Measurements from ENCODE around the gene TNS1. TPM values are rescaled to one million over a fixed set of nuclear protein-coding genes. Genes with fewer than 3 reads are reported as not detected.

Gene TNS1
- total RNA-seq, 1 experiment from 2014 or later, result 4.5 TPM

DNA sequence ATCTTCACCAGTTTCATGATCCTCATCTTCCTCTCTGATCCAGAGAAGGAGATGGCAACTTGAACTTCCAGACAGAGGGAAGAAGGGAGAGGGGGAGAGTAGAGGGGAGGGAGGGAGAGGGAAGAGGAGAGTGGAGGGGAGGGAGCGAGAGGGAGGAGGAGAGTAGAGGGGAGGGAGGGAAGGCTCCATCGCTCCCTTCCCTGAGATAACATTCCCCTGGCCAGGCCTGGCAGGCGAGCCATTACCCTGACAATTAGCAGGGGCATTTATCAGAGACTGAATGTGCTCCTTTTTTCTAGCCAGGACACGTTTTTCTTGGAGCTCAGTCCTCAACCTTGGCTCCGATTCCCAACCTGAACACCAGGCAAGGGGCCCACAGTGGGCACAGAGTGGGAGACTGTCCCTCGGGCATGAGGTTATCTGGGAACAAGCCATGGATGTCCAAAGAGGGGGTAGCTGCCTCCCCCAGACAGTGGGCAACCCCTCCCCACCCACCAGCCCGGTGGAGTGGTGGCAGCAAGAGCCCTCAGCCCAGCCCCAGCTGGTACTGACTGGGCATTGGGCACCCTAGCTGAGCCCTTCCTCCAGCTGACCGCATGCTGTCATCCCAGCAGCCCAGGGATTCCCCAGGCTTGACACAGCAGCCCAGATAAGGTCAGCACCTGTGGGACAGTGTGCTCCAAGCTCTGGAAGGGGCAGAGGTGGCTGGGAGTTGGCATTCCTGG is 81.8 kb downstream of the TNS1 start:
- Mint-ChIP-seq H3K27me3 (ENCODE audit: low read depth) (no peaks in the 10 kb centered on the region), H3K9me3 (no peaks in the 10 kb centered on the region), H3K27ac (peak overlapping the region; percentile 29; the same call in 1 of the 2 replicates), H3K4me1 (peaks cover 52% of the 10 kb centered on the region), H3K36me3 (no peaks in the 10 kb centered on the region), H3K4me3 (no peak overlapping the region)
- ATAC-seq, result peak; percentile 10; the same call in 1 of the 2 replicates
- POLR2A ChIA-PET, result no interaction called here
- DNase-seq (ENCODE audit: low spot score), result no peak
- CTCF ChIA-PET, result interaction anchor here (0.7 to 3.4 kb wide), 12 partner anchors 21 to 1272 kb away, joined by 3 to 16 read pairs (median 5); no protein-coding TSS in a partner anchor
- TF ChIP-seq ATF1 (CRISPR knock-in tag; IDR thresholded peaks at IDR 0.05) (no peak), ZNF423 (CRISPR knock-in tag; IDR thresholded peaks at IDR 0.05) (no peak)
- TF ChIP-seq, protein P1, sequence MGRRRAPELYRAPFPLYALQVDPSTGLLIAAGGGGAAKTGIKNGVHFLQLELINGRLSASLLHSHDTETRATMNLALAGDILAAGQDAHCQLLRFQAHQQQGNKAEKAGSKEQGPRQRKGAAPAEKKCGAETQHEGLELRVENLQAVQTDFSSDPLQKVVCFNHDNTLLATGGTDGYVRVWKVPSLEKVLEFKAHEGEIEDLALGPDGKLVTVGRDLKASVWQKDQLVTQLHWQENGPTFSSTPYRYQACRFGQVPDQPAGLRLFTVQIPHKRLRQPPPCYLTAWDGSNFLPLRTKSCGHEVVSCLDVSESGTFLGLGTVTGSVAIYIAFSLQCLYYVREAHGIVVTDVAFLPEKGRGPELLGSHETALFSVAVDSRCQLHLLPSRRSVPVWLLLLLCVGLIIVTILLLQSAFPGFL (CRISPR knock-in tag; IDR thresholded peaks at IDR 0.05; ENCODE audit: borderline replicate concordance), result no peak
- TF ChIP-seq, protein P2, sequence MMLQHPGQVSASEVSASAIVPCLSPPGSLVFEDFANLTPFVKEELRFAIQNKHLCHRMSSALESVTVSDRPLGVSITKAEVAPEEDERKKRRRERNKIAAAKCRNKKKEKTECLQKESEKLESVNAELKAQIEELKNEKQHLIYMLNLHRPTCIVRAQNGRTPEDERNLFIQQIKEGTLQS (CRISPR knock-in tag; conservative IDR thresholded peaks at IDR 0.05), result no peak

DNA sequence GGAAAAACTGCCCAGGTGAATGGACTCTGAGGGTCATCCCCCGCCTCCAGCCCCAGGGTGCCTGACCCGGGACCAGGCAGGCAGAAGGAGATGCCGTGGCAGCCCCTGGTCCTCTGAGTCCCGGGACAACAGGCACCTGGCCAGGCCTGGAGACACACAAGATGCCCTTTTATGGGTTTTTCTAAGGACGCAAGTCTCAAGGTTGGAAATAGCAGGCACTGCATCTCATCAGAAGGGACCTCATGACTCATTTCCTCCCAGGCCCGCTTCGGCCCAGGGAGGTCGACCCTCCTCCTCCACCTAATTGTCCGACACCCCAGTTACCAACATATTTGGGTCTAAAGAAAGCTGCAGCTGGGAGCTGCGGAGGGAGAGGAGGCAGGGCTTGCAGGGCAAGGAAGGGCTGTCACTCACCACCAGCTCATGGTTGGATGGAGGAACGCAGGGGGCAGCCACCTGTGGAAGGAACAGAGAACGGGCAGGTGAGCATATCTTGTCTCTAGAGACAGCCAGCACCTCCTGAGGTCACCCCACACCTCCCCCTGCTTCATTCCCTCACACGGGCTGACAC is 82.9 kb downstream of the TNS1 start:
- Mint-ChIP-seq H3K36me3 (no peaks in the 10 kb centered on the region), H3K9me3 (no peaks in the 10 kb centered on the region), H3K4me1 (peaks cover 55% of the 10 kb centered on the region), H3K27ac (no peak overlapping the region; the same call in 1 of the 2 replicates), H3K27me3 (ENCODE audit: low read depth) (no peaks in the 10 kb centered on the region), H3K4me3 (peak overlapping the region; percentile 35)
- POLR2A ChIA-PET, result interaction anchor here (0.7 to 0.9 kb wide), 3 partner anchors 27 to 115 kb away, joined by 3 read pairs; no protein-coding TSS in a partner anchor
- TF ChIP-seq EMX1 (CRISPR knock-in tag; IDR thresholded peaks at IDR 0.05), result no peak
- no peak for TF ChIP-seq RORB (CRISPR knock-in tag; IDR thresholded peaks at IDR 0.05)
- CTCF ChIA-PET, result interaction anchor here (0.6 to 3.4 kb wide), 8 partner anchors 9 to 134 kb away, joined by 3 to 20 read pairs (median 6); no protein-coding TSS in a partner anchor
- ATAC-seq (peak; percentile 16), DNase-seq (ENCODE audit: low spot score) (no peak)

DNA sequence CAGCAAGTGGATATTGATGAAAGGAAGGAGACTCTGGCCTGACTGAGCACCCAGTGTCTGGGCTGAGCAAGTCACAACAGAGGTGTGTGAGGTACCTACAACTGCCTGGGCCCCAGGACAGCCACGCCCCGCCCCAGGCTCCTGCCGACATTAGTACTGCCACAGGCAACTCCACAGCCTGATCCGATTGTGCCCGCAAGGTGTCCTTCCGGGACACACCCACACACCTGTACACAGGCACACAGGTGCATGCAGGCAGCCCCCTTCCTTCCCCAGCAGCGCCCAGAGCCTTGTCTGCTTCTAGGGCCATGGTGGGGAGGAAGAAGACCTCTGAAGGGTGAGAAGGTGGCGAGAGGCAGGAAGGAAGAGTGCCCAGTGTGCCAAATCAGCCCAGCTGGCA is 83.6 kb downstream of the TNS1 start:
- DNase-seq (ENCODE audit: low spot score) (no peak), ATAC-seq (no peak; the same call in 1 of the 2 replicates)
- Mint-ChIP-seq H3K9me3 (no peaks in the 10 kb centered on the region), H3K27ac (no peak overlapping the region), H3K36me3 (no peaks in the 10 kb centered on the region), H3K4me1 (peaks cover 55% of the 10 kb centered on the region), H3K4me3 (no peak overlapping the region), H3K27me3 (ENCODE audit: low read depth) (no peaks in the 10 kb centered on the region)
- POLR2A ChIA-PET, result no interaction called here
- CTCF ChIA-PET, result interaction anchor here (1.0 to 3.0 kb wide), 6 partner anchors 12 to 130 kb away, joined by 3 to 20 read pairs (median 5); no protein-coding TSS in a partner anchor
- TF ChIP-seq, protein P2 (CRISPR knock-in tag; conservative IDR thresholded peaks at IDR 0.05), result no peak
- no peak for TF ChIP-seq RELA (CRISPR knock-in tag; IDR thresholded peaks at IDR 0.05; ENCODE audit: borderline replicate concordance)
- no peak for TF ChIP-seq NR2C2 (CRISPR knock-in tag; IDR thresholded peaks at IDR 0.05)
- TF ChIP-seq ZNF416 (CRISPR knock-in tag; IDR thresholded peaks at IDR 0.05), result no peak
- TF ChIP-seq NR3C1 (CRISPR knock-in tag; conservative IDR thresholded peaks at IDR 0.05; ENCODE audit: low read depth), result no peak
- TF ChIP-seq, protein P3, sequence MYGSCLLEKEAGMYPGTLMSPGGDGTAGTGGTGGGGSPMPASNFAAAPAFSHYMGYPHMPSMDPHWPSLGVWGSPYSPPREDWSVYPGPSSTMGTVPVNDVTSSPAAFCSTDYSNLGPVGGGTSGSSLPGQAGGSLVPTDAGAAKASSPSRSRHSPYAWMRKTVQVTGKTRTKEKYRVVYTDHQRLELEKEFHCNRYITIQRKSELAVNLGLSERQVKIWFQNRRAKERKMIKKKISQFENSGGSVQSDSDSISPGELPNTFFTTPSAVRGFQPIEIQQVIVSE (CRISPR knock-in tag; IDR thresholded peaks at IDR 0.05; ENCODE audit: borderline replicate concordance), result no peak
- TF ChIP-seq, protein P4, sequence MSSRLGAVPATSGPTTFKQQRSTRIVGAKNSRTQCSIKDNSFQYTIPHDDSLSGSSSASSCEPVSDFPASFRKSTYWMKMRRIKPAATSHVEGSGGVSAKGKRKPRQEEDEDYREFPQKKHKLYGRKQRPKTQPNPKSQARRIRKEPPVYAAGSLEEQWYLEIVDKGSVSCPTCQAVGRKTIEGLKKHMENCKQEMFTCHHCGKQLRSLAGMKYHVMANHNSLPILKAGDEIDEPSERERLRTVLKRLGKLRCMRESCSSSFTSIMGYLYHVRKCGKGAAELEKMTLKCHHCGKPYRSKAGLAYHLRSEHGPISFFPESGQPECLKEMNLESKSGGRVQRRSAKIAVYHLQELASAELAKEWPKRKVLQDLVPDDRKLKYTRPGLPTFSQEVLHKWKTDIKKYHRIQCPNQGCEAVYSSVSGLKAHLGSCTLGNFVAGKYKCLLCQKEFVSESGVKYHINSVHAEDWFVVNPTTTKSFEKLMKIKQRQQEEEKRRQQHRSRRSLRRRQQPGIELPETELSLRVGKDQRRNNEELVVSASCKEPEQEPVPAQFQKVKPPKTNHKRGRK (CRISPR knock-in tag; IDR thresholded peaks at IDR 0.05; ENCODE audit: borderline replicate concordance), result no peak
- TF ChIP-seq, protein P5, sequence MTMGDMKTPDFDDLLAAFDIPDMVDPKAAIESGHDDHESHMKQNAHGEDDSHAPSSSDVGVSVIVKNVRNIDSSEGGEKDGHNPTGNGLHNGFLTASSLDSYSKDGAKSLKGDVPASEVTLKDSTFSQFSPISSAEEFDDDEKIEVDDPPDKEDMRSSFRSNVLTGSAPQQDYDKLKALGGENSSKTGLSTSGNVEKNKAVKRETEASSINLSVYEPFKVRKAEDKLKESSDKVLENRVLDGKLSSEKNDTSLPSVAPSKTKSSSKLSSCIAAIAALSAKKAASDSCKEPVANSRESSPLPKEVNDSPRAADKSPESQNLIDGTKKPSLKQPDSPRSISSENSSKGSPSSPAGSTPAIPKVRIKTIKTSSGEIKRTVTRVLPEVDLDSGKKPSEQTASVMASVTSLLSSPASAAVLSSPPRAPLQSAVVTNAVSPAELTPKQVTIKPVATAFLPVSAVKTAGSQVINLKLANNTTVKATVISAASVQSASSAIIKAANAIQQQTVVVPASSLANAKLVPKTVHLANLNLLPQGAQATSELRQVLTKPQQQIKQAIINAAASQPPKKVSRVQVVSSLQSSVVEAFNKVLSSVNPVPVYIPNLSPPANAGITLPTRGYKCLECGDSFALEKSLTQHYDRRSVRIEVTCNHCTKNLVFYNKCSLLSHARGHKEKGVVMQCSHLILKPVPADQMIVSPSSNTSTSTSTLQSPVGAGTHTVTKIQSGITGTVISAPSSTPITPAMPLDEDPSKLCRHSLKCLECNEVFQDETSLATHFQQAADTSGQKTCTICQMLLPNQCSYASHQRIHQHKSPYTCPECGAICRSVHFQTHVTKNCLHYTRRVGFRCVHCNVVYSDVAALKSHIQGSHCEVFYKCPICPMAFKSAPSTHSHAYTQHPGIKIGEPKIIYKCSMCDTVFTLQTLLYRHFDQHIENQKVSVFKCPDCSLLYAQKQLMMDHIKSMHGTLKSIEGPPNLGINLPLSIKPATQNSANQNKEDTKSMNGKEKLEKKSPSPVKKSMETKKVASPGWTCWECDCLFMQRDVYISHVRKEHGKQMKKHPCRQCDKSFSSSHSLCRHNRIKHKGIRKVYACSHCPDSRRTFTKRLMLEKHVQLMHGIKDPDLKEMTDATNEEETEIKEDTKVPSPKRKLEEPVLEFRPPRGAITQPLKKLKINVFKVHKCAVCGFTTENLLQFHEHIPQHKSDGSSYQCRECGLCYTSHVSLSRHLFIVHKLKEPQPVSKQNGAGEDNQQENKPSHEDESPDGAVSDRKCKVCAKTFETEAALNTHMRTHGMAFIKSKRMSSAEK (CRISPR knock-in tag; IDR thresholded peaks at IDR 0.05; ENCODE audit: borderline replicate concordance), result no peak
- no peak for TF ChIP-seq ZNF317 (CRISPR knock-in tag; IDR thresholded peaks at IDR 0.05; ENCODE audit: borderline replicate concordance, low read depth)
- TF ChIP-seq NR1H2 (CRISPR knock-in tag; IDR thresholded peaks at IDR 0.05), result no peak
- TF ChIP-seq, protein P6, sequence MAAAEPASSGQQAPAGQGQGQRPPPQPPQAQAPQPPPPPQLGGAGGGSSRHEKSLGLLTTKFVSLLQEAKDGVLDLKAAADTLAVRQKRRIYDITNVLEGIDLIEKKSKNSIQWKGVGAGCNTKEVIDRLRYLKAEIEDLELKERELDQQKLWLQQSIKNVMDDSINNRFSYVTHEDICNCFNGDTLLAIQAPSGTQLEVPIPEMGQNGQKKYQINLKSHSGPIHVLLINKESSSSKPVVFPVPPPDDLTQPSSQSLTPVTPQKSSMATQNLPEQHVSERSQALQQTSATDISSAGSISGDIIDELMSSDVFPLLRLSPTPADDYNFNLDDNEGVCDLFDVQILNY (CRISPR knock-in tag; IDR thresholded peaks at IDR 0.05), result no peak
- TF ChIP-seq, protein P7, sequence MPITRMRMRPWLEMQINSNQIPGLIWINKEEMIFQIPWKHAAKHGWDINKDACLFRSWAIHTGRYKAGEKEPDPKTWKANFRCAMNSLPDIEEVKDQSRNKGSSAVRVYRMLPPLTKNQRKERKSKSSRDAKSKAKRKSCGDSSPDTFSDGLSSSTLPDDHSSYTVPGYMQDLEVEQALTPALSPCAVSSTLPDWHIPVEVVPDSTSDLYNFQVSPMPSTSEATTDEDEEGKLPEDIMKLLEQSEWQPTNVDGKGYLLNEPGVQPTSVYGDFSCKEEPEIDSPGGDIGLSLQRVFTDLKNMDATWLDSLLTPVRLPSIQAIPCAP (CRISPR knock-in tag; IDR thresholded peaks at IDR 0.05), result no peak
- no peak for TF ChIP-seq SMAD4 (CRISPR knock-in tag; IDR thresholded peaks at IDR 0.05)
- no peak for TF ChIP-seq FOXJ3 (CRISPR knock-in tag; IDR thresholded peaks at IDR 0.05; ENCODE audit: borderline replicate concordance)

Measured in WTC11 (cell line).